Esophagus mucosa (tissue), 1 donor: ENCODE data around the gene UCN3. TPM values are rescaled to one million over a fixed set of nuclear protein-coding genes. Genes with fewer than 3 reads are reported as not detected.
A peak's percentile ranks its signal among the peaks of the same experiment; 100 is the strongest.
"Not testable (repeated sequence)": the region's sequence is repeated elsewhere in the genome, so short reads cannot be mapped to it uniquely, and the experiment has no call there.

Experiments used
- ATAC-seq: fragments of 200-7000 bp; cut with Tn5 transposase; one replicate; pipeline ENCODE4 v1.9.1; 2020
- total RNA-seq: library from RNA; stranded (reverse); gene quantifications from one replicate; pipeline ENCODE4 v1.2.4, GENCODE V29; 2023
- donor health status: DM: yes; HTN: yes; CAD: no.

Gene UCN3
- total RNA-seq, 1 donor from 2014 or later: not detected

DNA sequence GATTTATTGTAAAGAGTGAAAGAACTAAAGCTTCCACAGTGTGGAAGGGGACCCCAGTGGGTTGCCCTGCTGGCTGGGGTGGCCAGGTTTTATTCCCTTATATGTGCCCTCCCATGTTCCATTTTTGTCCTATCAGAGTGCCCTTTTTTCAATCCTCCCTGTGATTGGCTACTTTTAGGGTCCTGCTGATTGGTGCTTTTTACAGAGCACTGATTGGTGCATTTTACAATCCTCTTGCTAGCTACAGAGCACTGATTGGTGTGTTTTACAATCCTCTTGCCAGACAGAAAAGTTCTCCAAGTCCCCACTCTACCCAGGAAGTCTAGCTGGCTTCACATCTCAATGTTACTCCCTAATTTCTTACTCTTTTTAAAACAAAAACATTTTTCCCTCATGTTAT lies 46.0 kb downstream of the UCN3 start:
- ATAC-seq: not testable (repeated sequence)

GRCh38 chr10:5411941-5412276 lies 47.1 kb downstream of the UCN3 start:
- ATAC-seq: no peak

GRCh38 chr10:5412277-5412941 lies 47.6 kb downstream of the UCN3 start, which contains the start of gene NET1:
Gene NET1 (plus strand): TSS chr10:5412557. CDS start chr10:5412693, 136 bp downstream.
- ATAC-seq: peak; percentile 97

DNA sequence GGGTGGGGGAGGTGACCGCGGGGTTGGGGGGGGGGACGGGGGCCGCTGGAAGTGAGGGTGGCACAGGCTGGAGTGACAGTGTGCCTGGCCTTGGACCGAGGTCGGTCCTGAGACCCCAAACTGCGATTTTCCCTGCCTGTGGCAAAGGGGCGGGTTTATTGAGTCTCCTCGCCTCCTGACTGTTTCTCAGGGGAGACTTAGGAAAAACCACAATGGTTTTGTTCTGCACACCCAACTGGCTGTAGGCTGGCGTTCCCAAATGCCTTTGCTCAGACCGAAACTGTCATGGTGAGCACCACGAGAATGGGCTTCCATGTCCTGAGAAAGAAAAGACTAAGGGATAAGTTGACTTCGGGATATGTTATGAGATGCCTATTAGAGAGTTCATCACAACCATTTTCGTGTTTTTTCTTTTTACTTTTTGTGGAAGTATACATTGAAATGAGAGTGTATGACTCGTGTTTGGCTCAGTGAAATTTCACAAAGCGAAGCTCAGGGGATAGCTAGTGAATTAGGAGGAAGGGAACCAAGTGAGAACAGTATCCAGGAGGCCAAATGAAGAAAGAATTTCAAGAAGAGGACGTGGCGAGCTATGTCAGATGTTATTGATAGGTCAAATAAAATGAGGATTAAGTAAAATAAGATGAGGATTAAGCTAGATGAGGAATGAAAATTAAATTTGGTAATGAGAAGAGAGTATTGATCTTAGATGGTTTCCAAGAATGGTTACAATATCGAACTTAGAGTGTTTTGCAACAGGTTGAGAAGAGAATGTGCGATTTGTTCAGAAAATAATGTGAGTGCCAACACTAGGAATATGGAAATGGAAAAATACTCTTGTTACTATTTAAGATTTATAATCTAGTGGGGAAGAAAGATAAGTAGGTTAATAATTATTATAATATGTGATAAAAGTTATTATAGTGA lies 48.5 kb downstream of the UCN3 start:
- ATAC-seq: peak; percentile 33

- no peak for ATAC-seq
Measured at GRCh38 chr10:5416981-5417380, 52.2 kb downstream of the UCN3 start.

GRCh38 chr10:5418584-5418983 lies 53.8 kb downstream of the UCN3 start:
- no peak for ATAC-seq

- no peak for ATAC-seq
Measured at GRCh38 chr10:5419466-5420094, 54.8 kb downstream of the UCN3 start.

DNA sequence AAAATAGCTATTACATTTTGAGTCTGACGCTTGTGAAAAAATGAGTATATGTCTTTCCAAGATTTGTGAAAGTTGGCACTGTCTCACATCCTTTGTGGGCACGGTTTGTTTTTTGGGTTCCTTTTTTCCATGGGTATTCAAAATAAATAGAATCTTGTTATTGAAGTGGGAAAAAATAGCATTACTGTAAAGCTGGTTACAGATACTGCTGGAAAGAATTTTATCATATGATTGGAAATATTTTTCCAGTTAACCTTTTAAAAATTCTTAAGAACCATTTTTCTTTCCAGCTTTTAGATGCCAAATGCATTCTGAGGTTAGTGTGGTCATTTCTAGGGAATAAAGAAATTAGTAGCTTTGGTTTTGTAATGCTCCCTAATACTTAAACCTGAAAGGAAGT lies 59.0 kb downstream of the UCN3 start:
- ATAC-seq: no peak

Other genes starting within 250 kb of the UCN3 start
- not detected for gene AKR1C8, start 179.8 kb upstream of the UCN3 start, total RNA-seq
- not detected for gene AKR1C4, start 168.1 kb upstream of the UCN3 start, total RNA-seq
- gene TUBAL3, start 39.9 kb downstream of the UCN3 start, total RNA-seq: 0.12 TPM
- gene NET1, start 47.6 kb downstream of the UCN3 start, total RNA-seq: 182 TPM
- 16.6 TPM for gene CALML5, start 134.6 kb downstream of the UCN3 start, total RNA-seq
- 501 TPM for gene CALML3, start 160.0 kb downstream of the UCN3 start, total RNA-seq